Liver (tissue), 9 donors: ENCODE results near the gene NT5M. TPM values are rescaled to one million over a fixed set of nuclear protein-coding genes. Genes with fewer than 3 reads are reported as not detected.

ENCODE experiments used
- DNase-seq: peaks from one replicate; pipeline ENCODE4 v3.0.0-alpha.2; 2017; ENCODE audit warnings: low spot score
- H3K27ac ChIP-seq, 2 donors: one replicate each; pipeline ENCODE4 v1.7.0; 2013; ENCODE audit warnings: inconsistent platforms in 2 of 2, low read length in 2 of 2, control low read depth in 1 of 2, low read depth in 1 of 2, mild to moderate bottlenecking in 1 of 2
- H3K27me3 ChIP-seq, 4 donors: one replicate each; pipeline versions ENCODE4 v1.6.1 to v1.7.0; 2013; ENCODE audit warnings: low read length in 3 of 4, inconsistent platforms in 1 of 4, mild to moderate bottlenecking in 1 of 4, moderate library complexity in 1 of 4; ENCODE audit not compliant: control insufficient read depth in 4 of 4, insufficient read depth in 4 of 4
- H3K36me3 ChIP-seq, 4 donors: one replicate each; pipeline versions ENCODE4 v1.6.1 to v1.7.0; 2013; ENCODE audit warnings: low read length in 3 of 4, mild to moderate bottlenecking in 3 of 4, low read depth in 1 of 4, moderate library complexity in 1 of 4; ENCODE audit not compliant: control insufficient read depth in 4 of 4, insufficient read depth in 3 of 4
- H3K4me1 ChIP-seq, 4 donors: one replicate each; pipeline versions ENCODE4 v1.6.1 to v1.7.0; 2013; ENCODE audit warnings: low read length in 3 of 4, mild to moderate bottlenecking in 3 of 4, moderate library complexity in 1 of 4; ENCODE audit not compliant: control insufficient read depth in 4 of 4, insufficient read depth in 4 of 4
- H3K4me3 ChIP-seq, 3 donors: one replicate each; pipeline versions ENCODE4 v1.6.1 to v1.7.0; 2013; ENCODE audit warnings: low read length in 3 of 3, control low read depth in 1 of 3, low read depth in 1 of 3, mild to moderate bottlenecking in 1 of 3
- H3K9ac ChIP-seq, 2 donors: one replicate each; pipeline ENCODE4 v1.7.0; 2013; ENCODE audit warnings: low read length in 2 of 2, mild to moderate bottlenecking in 2 of 2, moderate library complexity in 2 of 2, control low read depth in 1 of 2, low read depth in 1 of 2
- H3K9me3 ChIP-seq, 4 donors: one replicate each; pipeline versions ENCODE4 v1.6.1 to v1.7.0; 2013; ENCODE audit warnings: low read length in 3 of 4; ENCODE audit not compliant: control insufficient read depth in 4 of 4
- FOXA2 ChIP-seq: IDR thresholded peaks from 2 replicates; pipeline ENCODE4 v1.6.1; 2016; ENCODE audit warnings: antibody characterized with exemption
- JUND ChIP-seq, 2 donors: IDR thresholded peaks; 2 replicates each; pipeline ENCODE4 v1.6.1; 2016; ENCODE audit warnings: antibody characterized with exemption in 2 of 2
- MAX ChIP-seq: IDR thresholded peaks from 2 replicates; pipeline ENCODE4 v1.6.1; 2016; ENCODE audit warnings: antibody characterized with exemption
- REST ChIP-seq: IDR thresholded peaks from 2 replicates; pipeline ENCODE4 v1.6.1; 2016; ENCODE audit warnings: antibody characterized with exemption, mild to moderate bottlenecking
- SP1 ChIP-seq: IDR thresholded peaks from 2 replicates; pipeline ENCODE4 v1.6.1; 2018; ENCODE audit warnings: antibody characterized with exemption, mild to moderate bottlenecking
- TAF1 ChIP-seq: conservative IDR thresholded peaks from 2 replicates; pipeline ENCODE4 v1.6.1; 2016; ENCODE audit warnings: antibody characterized with exemption, mild to moderate bottlenecking
- ZBTB33 ChIP-seq: IDR thresholded peaks from 2 replicates; pipeline ENCODE4 v1.6.1; 2016; ENCODE audit warnings: antibody characterized with exemption
- WGBS: extraction: QIAGEN DNeasy Blood & Tissue Kit; methylation state at CpG from one replicate; pipeline ENCODE4 v1.1.7; 2013; 5-methylcytosine and 5-hydroxymethylcytosine counted together
- polyA plus RNA-seq, 2 donors: library from polyadenylated mRNA; stranded (reverse) in 1 of 2; unstranded in 1 of 2; fragments of 200-250 nt in 1 of 2; fragments of >200 nt in 1 of 2; fragmentation: Nextera tagmentation in 1 of 2; extraction: Ambion mirVana in 1 of 2; gene quantifications; one replicate each; pipeline versions ENCODE4 v1.2.1 to v1.2.3, GENCODE V29; 2013 to 2015
- total RNA-seq, 2 donors: library from RNA; depleted of rRNA; stranded (reverse); fragments of >200 nt; gene quantifications; one replicate each; pipeline ENCODE4 v1.2.3, GENCODE V29; 2014
- TF ChIP-seq, protein P1 (sequence below): fragments of 150-350 bp; IDR thresholded peaks from 2 replicates; pipeline ENCODE4 v1.5.1; 2017; ENCODE audit warnings: improper control_type of control experiment, low read depth, low read length; ENCODE audit not compliant: missing input control
- donor health status: healthy.
- donor health status: healthy.
- donor health status: healthy.
- donor health status: healthy.
- donor health status: healthy.

Gene NT5M
- total and polyA plus RNA-seq, 4 donors = 0.42 to 7.9 (median 0.66) TPM

DNA sequence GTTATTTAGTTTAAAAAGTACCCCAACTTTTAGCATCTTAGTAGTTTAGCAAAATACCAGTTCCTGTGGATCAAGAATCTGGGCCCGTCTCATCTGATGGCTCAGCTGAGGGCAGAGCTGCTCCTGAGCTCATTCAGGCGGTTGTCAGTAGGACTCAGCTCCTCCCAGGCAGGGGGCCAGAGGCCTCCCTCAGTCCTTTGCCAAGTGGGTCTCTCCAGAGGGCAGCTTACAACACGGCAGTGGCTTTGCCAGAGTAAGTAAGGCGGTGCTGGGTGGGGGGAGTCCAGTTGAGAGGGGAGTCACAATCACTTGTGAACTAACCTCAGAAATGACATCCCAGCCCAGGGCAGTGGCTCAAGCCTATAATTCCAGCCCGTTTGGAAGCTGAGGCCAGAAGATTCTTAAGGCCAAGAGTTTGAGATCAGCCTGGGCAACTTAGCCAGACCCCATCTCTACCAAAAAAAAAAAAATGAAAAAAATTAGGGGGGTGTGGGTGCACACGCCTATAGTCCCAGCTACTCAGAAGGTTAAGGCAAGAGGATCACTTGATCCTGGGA lies 92.2 kb downstream of the NT5M start:
- Histone ChIP-seq H3K27ac (no peak overlapping the region), H3K4me3 (no peak overlapping the region), H3K9me3 (no peaks in the 10 kb centered on the region), H3K36me3 (no peaks in the 10 kb centered on the region), H3K9ac (no peak overlapping the region), H3K27me3 (no peaks in the 10 kb centered on the region), H3K4me1 (no peaks in the 10 kb centered on the region)
- TF ChIP-seq SP1 = no peak
- TF ChIP-seq REST = no peak
- TF ChIP-seq, protein P1, sequence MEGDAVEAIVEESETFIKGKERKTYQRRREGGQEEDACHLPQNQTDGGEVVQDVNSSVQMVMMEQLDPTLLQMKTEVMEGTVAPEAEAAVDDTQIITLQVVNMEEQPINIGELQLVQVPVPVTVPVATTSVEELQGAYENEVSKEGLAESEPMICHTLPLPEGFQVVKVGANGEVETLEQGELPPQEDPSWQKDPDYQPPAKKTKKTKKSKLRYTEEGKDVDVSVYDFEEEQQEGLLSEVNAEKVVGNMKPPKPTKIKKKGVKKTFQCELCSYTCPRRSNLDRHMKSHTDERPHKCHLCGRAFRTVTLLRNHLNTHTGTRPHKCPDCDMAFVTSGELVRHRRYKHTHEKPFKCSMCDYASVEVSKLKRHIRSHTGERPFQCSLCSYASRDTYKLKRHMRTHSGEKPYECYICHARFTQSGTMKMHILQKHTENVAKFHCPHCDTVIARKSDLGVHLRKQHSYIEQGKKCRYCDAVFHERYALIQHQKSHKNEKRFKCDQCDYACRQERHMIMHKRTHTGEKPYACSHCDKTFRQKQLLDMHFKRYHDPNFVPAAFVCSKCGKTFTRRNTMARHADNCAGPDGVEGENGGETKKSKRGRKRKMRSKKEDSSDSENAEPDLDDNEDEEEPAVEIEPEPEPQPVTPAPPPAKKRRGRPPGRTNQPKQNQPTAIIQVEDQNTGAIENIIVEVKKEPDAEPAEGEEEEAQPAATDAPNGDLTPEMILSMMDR = no peak
- DNase-seq = no peak
- 89% methylated on average over 6 of the region's 6 CpGs for WGBS

DNA sequence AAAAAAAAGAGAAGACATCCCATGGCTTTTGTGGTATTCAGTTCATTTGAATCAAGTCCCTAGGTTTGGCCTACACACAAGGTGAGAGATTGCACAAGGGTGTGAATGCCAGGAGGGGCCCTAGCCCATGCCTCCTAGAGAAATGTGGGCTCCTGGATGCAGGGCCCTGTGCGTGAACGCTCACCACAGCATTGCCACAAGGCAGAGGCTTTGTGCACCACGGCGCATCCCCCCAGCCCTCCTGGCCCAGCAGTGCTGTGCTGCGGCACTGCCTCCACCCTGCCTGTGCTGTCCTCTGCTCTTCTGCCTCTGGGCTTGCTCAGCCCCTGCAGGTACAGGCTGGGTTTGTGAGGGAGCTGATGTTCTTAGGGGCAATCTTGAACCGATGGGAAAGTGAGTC lies 92.7 kb downstream of the NT5M start:
- Histone ChIP-seq H3K4me3 (no peak overlapping the region), H3K4me1 (no peaks in the 10 kb centered on the region), H3K9me3 (no peaks in the 10 kb centered on the region), H3K36me3 (no peaks in the 10 kb centered on the region), H3K27me3 (no peaks in the 10 kb centered on the region), H3K27ac (no peak overlapping the region), H3K9ac (no peak overlapping the region)
- no peak for TF ChIP-seq JUND (IDR thresholded peaks at IDR 0.05)
- TF ChIP-seq TAF1 = no peak
- TF ChIP-seq FOXA2 = no peak
- TF ChIP-seq MAX = no peak
- no peak for TF ChIP-seq ZBTB33
- 99% methylated on average over 6 of the region's 6 CpGs for WGBS
- DNase-seq = no peak

Other genes starting within 250 kb of the NT5M start
- 1 to 10 TPM; 1.7 to 2.3 TPM for gene PLD6, start 97.0 kb upstream of the NT5M start, total RNA-seq
- gene PLD6, start 97.0 kb upstream of the NT5M start, polyA plus RNA-seq = 1 to 10 TPM; 1.2 to 1.3 TPM
- 10 to 100 TPM; 43.6 to 46.7 TPM for gene FLCN, start 66.2 kb upstream of the NT5M start, total RNA-seq
- 10 to 100 TPM in 1 of 2 donors, 1 to 10 TPM in 1; 8.5 to 13.3 TPM for gene FLCN, start 66.2 kb upstream of the NT5M start, polyA plus RNA-seq
- gene COPS3, start 22.1 kb upstream of the NT5M start, total RNA-seq = 10 to 100 TPM; 35.3 to 77.3 TPM
- gene COPS3, start 22.1 kb upstream of the NT5M start, polyA plus RNA-seq = 10 to 100 TPM; 24.6 to 25.1 TPM
- gene MED9, start 173.6 kb downstream of the NT5M start, total RNA-seq = 1 to 10 TPM; 8.4 to 9.2 TPM
- gene MED9, start 173.6 kb downstream of the NT5M start, polyA plus RNA-seq = 10 to 100 TPM in 1 of 2 donors, 1 to 10 TPM in 1; 6.4 to 12.5 TPM
- gene RASD1, start 193.0 kb downstream of the NT5M start, total RNA-seq = 1 to 10 TPM in 1 of 2 donors, under 1 TPM in 1; 0.89 to 5.5 TPM
- 10 to 100 TPM; 23.8 to 46.7 TPM for gene RASD1, start 193.0 kb downstream of the NT5M start, polyA plus RNA-seq